ENCODE results near the gene ANKDD1A. TPM values are rescaled to one million over a fixed set of nuclear protein-coding genes. Genes with fewer than 3 reads are reported as not detected.
A peak's percentile ranks its signal among the peaks of the same experiment; 100 is the strongest.

ANKDD1A gene
- total RNA-seq, 4 donors from 2014 or later = 2.1 to 3.6 (median 2.8) TPM

GRCh38 chr15:64895285-64896065 is 16.2 kb upstream of the ANKDD1A start:
- TF ChIP-seq, protein P1, sequence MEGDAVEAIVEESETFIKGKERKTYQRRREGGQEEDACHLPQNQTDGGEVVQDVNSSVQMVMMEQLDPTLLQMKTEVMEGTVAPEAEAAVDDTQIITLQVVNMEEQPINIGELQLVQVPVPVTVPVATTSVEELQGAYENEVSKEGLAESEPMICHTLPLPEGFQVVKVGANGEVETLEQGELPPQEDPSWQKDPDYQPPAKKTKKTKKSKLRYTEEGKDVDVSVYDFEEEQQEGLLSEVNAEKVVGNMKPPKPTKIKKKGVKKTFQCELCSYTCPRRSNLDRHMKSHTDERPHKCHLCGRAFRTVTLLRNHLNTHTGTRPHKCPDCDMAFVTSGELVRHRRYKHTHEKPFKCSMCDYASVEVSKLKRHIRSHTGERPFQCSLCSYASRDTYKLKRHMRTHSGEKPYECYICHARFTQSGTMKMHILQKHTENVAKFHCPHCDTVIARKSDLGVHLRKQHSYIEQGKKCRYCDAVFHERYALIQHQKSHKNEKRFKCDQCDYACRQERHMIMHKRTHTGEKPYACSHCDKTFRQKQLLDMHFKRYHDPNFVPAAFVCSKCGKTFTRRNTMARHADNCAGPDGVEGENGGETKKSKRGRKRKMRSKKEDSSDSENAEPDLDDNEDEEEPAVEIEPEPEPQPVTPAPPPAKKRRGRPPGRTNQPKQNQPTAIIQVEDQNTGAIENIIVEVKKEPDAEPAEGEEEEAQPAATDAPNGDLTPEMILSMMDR (IDR thresholded peaks at IDR 0.05) = no peak
- no peak for TF ChIP-seq EP300 (IDR thresholded peaks at IDR 0.05)
- no peak for TF ChIP-seq POLR2AphosphoS5 (IDR thresholded peaks at IDR 0.05)
- no peak for TF ChIP-seq POLR2A (IDR thresholded peaks at IDR 0.05)
- DNase-seq (ENCODE audit: low spot score in 2 of 2) = no peak
- peak overlapping the region; percentile 25 for H3K4me3 ChIP-seq
- 43% methylated on average over 5 of the region's 6 CpGs for WGBS
- no peaks in the 10 kb centered on the region for H3K36me3 ChIP-seq
- H3K27me3 ChIP-seq = no peaks in the 10 kb centered on the region
- H3K4me1 ChIP-seq = peaks cover 63% of the 10 kb centered on the region
- H3K27ac ChIP-seq = peak overlapping the region; percentile 82
- H3K9me3 ChIP-seq = no peaks in the 10 kb centered on the region

GRCh38 chr15:64896371-64897069 is 15.2 kb upstream of the ANKDD1A start:
- H3K4me3 ChIP-seq = no peak overlapping the region
- WGBS = 86% methylated on average over 6 of the region's 6 CpGs
- H3K27ac ChIP-seq = peak overlapping the region; percentile 82
- no peaks in the 10 kb centered on the region for H3K27me3 ChIP-seq
- peaks cover 3% of the 10 kb centered on the region for H3K9me3 ChIP-seq
- peaks cover 63% of the 10 kb centered on the region for H3K4me1 ChIP-seq
- DNase-seq (ENCODE audit: low spot score in 2 of 2) = no peak
- TF ChIP-seq EP300 (IDR thresholded peaks at IDR 0.05) (no peak), POLR2AphosphoS5 (IDR thresholded peaks at IDR 0.05) (no peak), POLR2A (IDR thresholded peaks at IDR 0.05) (no peak)
- TF ChIP-seq, protein P1 (IDR thresholded peaks at IDR 0.05) = no peak
- no peaks in the 10 kb centered on the region for H3K36me3 ChIP-seq

DNA sequence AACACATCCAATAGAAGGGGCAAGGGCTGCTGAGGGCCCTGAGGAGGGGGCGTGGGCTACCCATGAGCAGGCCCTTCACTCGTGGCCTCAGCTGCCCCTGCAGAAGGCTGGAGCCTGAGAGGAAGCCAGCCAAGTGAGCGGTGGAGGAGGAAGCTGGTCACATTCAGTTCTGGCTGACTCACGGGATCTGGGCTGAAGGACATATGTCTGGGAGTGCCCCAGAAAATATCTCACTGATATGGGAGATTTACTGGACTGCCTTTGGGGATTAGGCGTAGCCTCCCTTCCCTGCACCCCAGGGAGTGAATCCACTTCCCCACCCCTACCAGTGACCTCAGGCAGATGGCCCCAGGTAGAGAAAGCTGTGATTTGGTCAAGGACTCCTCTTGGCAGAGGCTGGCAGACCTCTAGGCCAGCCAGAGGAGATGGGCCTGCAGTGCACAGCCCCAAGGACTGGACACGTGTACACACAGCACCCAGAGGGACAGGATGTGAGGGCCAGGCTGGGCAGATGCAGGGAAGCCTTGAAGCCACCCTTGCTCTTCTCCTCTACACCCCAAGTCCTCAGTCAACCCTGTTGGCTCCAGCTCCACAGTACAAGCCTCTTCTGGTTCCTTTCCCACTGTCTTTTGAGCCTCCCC is 14.2 kb upstream of the ANKDD1A start:
- WGBS = 75% methylated on average over 1 of the region's 6 CpGs
- H3K27me3 ChIP-seq = no peaks in the 10 kb centered on the region
- no peaks in the 10 kb centered on the region for H3K36me3 ChIP-seq
- H3K4me3 ChIP-seq = no peak overlapping the region
- peak overlapping the region; percentile 82 for H3K27ac ChIP-seq
- H3K9me3 ChIP-seq = peaks cover 3% of the 10 kb centered on the region
- H3K4me1 ChIP-seq = peaks cover 59% of the 10 kb centered on the region
- peak in 1 of 2 donors; percentile 78 for DNase-seq (ENCODE audit: low spot score in 2 of 2)
- TF ChIP-seq POLR2A (IDR thresholded peaks at IDR 0.05) (no peak), POLR2AphosphoS5 (IDR thresholded peaks at IDR 0.05) (no peak), EP300 (IDR thresholded peaks at IDR 0.05) (no peak)
- TF ChIP-seq, protein P1 (IDR thresholded peaks at IDR 0.05) = no peak

GRCh38 chr15:64898406-64898805 is 13.3 kb upstream of the ANKDD1A start:
- Histone ChIP-seq H3K9me3 (peaks cover 3% of the 10 kb centered on the region), H3K4me1 (peaks cover 50% of the 10 kb centered on the region), H3K36me3 (no peaks in the 10 kb centered on the region), H3K4me3 (no peak overlapping the region), H3K27me3 (no peaks in the 10 kb centered on the region), H3K27ac (peak overlapping the region; percentile 82)
- DNase-seq (ENCODE audit: low spot score in 2 of 2) = no peak
- TF ChIP-seq EP300 (IDR thresholded peaks at IDR 0.05) (no peak), POLR2AphosphoS5 (IDR thresholded peaks at IDR 0.05) (no peak), POLR2A (IDR thresholded peaks at IDR 0.05) (no peak)
- TF ChIP-seq, protein P1 (IDR thresholded peaks at IDR 0.05) = no peak
- 89% methylated on average over 4 of the region's 4 CpGs for WGBS

DNA sequence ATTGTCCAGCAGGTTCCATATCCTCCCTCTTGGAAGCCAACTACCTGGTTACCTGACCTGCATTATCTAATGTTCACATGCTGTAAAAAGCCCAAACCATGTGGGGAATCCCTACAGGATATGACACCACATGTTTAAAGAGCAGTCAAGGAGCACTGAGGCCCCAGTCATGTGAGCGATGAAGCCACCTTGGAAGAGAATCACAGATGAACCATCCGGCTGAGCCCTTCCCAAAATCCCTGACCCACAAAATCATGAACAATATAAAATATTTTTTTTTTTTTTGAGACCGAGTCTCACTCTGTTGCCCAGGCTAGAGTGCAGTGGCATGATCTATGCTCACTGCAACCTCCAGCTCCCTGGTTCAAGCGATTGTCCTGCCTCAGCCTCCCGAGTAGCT is 10.6 kb upstream of the ANKDD1A start:
- WGBS = 97% methylated on average over 5 of the region's 5 CpGs
- Histone ChIP-seq H3K4me1 (peaks cover 30% of the 10 kb centered on the region), H3K27ac (no peak overlapping the region), H3K27me3 (no peaks in the 10 kb centered on the region), H3K4me3 (no peak overlapping the region), H3K36me3 (no peaks in the 10 kb centered on the region), H3K9me3 (peaks cover 3% of the 10 kb centered on the region)
- TF ChIP-seq EP300 (IDR thresholded peaks at IDR 0.05) = no peak
- no peak for TF ChIP-seq POLR2A (IDR thresholded peaks at IDR 0.05)
- TF ChIP-seq, protein P1 (IDR thresholded peaks at IDR 0.05) = no peak
- TF ChIP-seq POLR2AphosphoS5 (IDR thresholded peaks at IDR 0.05) = no peak
- no peak for DNase-seq (ENCODE audit: low spot score in 2 of 2)
